ENCODE measurements around the gene CDK2. TPM values are rescaled to one million over a fixed set of nuclear protein-coding genes. Genes with fewer than 3 reads are reported as not detected.
"Not testable (repeated sequence)": the region's sequence is repeated elsewhere in the genome, so short reads cannot be mapped to it uniquely, and the experiment has no call there.

The CDK2 gene
- total RNA-seq, 4 donors from 2014 or later: 13.9 to 17.2 (median 15.8) TPM

- TF ChIP-seq CTCF (IDR thresholded peaks at IDR 0.05) (no peak), POLR2A (IDR thresholded peaks at IDR 0.05) (peak; percentile 77 to 95)
- peak within 1 kb of the TSS; percentile 86 to 100 (median 100) for H3K4me3 ChIP-seq (replicated peaks in 1 of 3)
- intact Hi-C loops (cut with DNase I): no loop called here
- H3K4me1 ChIP-seq: peaks cover 12 to 20% of the 10 kb centered on the region in 2 donors
- H3K36me3 ChIP-seq: no peaks in the 10 kb centered on the region
- peak within 1 kb of the TSS; percentile 82 to 96 (median 90) for H3K27ac ChIP-seq
- peak; percentile 100 for DNase-seq
- H3K27me3 ChIP-seq: no peaks in the 10 kb centered on the region
- WGBS, 2 donors: 1 to 2% methylated on average over 28 to 38 of the region's 39 CpGs
- H3K9me3 ChIP-seq: no peaks in the 10 kb centered on the region
These were observed 7.1 kb downstream of the CDK2 start, which contains the start of gene RAB5B for GRCh38 chr12:55973599-55974307. RAB5B (plus strand) TSS chr12:55974078; CDS start chr12:55986961, 12,883 bp downstream.

- TF ChIP-seq POLR2A (IDR thresholded peaks at IDR 0.05) (no peak), CTCF (IDR thresholded peaks at IDR 0.05) (no peak)
- peak overlapping the region; percentile 86 to 100 (median 100) for H3K4me3 ChIP-seq (replicated peaks in 1 of 3)
- peak overlapping the region; percentile 82 to 96 (median 90) for H3K27ac ChIP-seq
- no peaks in the 10 kb centered on the region for H3K36me3 ChIP-seq
- peaks cover 12 to 20% of the 10 kb centered on the region in 2 donors for H3K4me1 ChIP-seq
- WGBS, 2 donors: 1% methylated on average over 15 of the region's 15 CpGs
- DNase-seq: peak; percentile 63 to 66
- H3K27me3 ChIP-seq: no peaks in the 10 kb centered on the region
- no peaks in the 10 kb centered on the region for H3K9me3 ChIP-seq
- intact Hi-C loops (cut with DNase I): no loop called here
These were observed 7.7 kb downstream of the CDK2 start for GRCh38 chr12:55974308-55974730.

- 98% methylated on average over 7 of the region's 7 CpGs for WGBS, 2 donors
- Histone ChIP-seq H3K4me3 (replicated peaks in 1 of 3) (no peak overlapping the region), H3K27ac (no peak overlapping the region), H3K36me3 (peaks cover 0 to 14% of the 10 kb centered on the region in 2 donors), H3K27me3 (no peaks in the 10 kb centered on the region), H3K9me3 (no peaks in the 10 kb centered on the region), H3K4me1 (peaks cover 7 to 15% of the 10 kb centered on the region in 2 donors)
- TF ChIP-seq POLR2A (IDR thresholded peaks at IDR 0.05) (no peak), CTCF (IDR thresholded peaks at IDR 0.05) (no peak)
- DNase-seq: no peak
- intact Hi-C loops (cut with DNase I): no loop called here
These were observed 11.8 kb downstream of the CDK2 start for GRCh38 chr12:55978393-55978792.

- peaks cover 3 to 14% of the 10 kb centered on the region in 2 donors for H3K36me3 ChIP-seq
- no peak for DNase-seq
- H3K9me3 ChIP-seq: no peaks in the 10 kb centered on the region
- H3K4me3 ChIP-seq (replicated peaks in 1 of 3): no peak overlapping the region
- TF ChIP-seq POLR2A (IDR thresholded peaks at IDR 0.05): no peak
- TF ChIP-seq CTCF (IDR thresholded peaks at IDR 0.05): no peak
- peaks cover 7 to 15% of the 10 kb centered on the region in 2 donors for H3K4me1 ChIP-seq
- H3K27ac ChIP-seq: no peak overlapping the region
- 97 to 98% methylated on average over 3 of the region's 3 CpGs for WGBS, 2 donors
- intact Hi-C loops (cut with DNase I): no loop called here
- no peaks in the 10 kb centered on the region for H3K27me3 ChIP-seq
These were observed 12.4 kb downstream of the CDK2 start for GRCh38 chr12:55979069-55979468.

- H3K27me3 ChIP-seq; intact Hi-C loops (cut with DNase I); H3K9me3 ChIP-seq; H3K4me1 ChIP-seq; H3K27ac ChIP-seq; H3K4me3 ChIP-seq (replicated peaks in 1 of 3); DNase-seq: not testable (repeated sequence)
- 86 to 89% methylated on average over 5 of the region's 5 CpGs for WGBS, 2 donors
- H3K36me3 ChIP-seq: peaks cover 16 to 27% of the 10 kb centered on the region in 2 donors
These were observed 15.3 kb downstream of the CDK2 start for GRCh38 chr12:55981882-55982281.

Measured in thyroid gland (tissue), 4 donors.